Activated CD4-positive, alpha-beta T cell treated with anti-CD3 and anti-CD28 coated beads, Interleukin-2, amount 10 ng/mL, durations not matched to agents 24 days and 14 days (primary cell): ENCODE measurements around the gene IDH1. TPM values are rescaled to one million over a fixed set of nuclear protein-coding genes. Genes with fewer than 3 reads are reported as not detected.

ENCODE experiments used
- DNase-seq: peaks from one replicate; pipeline ENCODE4 v3.0.0; 2022
- H3K27ac Mint-ChIP-seq: one replicate; pipeline ENCODE4 v1.8.0; 2022; ENCODE audit warnings: mild to moderate bottlenecking, mixed read lengths
- H3K27me3 Mint-ChIP-seq: one replicate; pipeline ENCODE4 v1.8.0; 2022; ENCODE audit warnings: mixed read lengths
- H3K36me3 Mint-ChIP-seq: one replicate; pipeline ENCODE4 v1.8.0; 2022; ENCODE audit warnings: low read depth, mild to moderate bottlenecking, mixed read lengths
- H3K4me1 Mint-ChIP-seq: one replicate; pipeline ENCODE4 v1.8.0; 2021; ENCODE audit warnings: mixed read lengths
- H3K4me3 Mint-ChIP-seq: one replicate; pipeline ENCODE4 v1.8.0; 2022; ENCODE audit warnings: mild to moderate bottlenecking, moderate library complexity, mixed read lengths
- H3K9me3 Mint-ChIP-seq: one replicate; pipeline ENCODE4 v1.8.0; 2021; ENCODE audit warnings: mixed read lengths
- intact Hi-C: fragments of 100-400 bp; cut with micrococcal nuclease; formaldehyde crosslinking; loops from one replicate; pipeline ENCODE4 v1.15.1; 2023
- total RNA-seq: library from RNA; stranded (reverse); gene quantifications from 2 replicates; pipeline ENCODE4 v1.2.3, GENCODE V29; 2022

IDH1 gene
- total RNA-seq: 25.4 and 26.0 TPM in 2 replicates

- peak; percentile 98 for DNase-seq
- Mint-ChIP-seq H3K4me1 (peaks cover 20% of the 10 kb centered on the region), H3K27me3 (peaks cover 5% of the 10 kb centered on the region), H3K27ac (peak within 1 kb of the TSS; percentile 81), H3K4me3 (peak within 1 kb of the TSS; percentile 97), H3K9me3 (no peaks in the 10 kb centered on the region), H3K36me3 (peaks cover 17% of the 10 kb centered on the region)
- intact Hi-C loops: loop anchor here (1.0 to 5.0 kb wide), 5 partner anchors 11 to 723 kb away; partner anchors contain the start of genes METTL21A and PIKFYVE
Measured at GRCh38 chr2:208254871-208255556, at the start of gene IDH1. TSS of gene IDH1 (minus strand) at chr2:208255071. CDS start at chr2:208251551, 3,520 bp downstream.

- Mint-ChIP-seq H3K27ac (no peak overlapping the region), H3K36me3 (peaks cover 51% of the 10 kb centered on the region), H3K27me3 (no peaks in the 10 kb centered on the region), H3K9me3 (no peaks in the 10 kb centered on the region), H3K4me1 (peaks cover 2% of the 10 kb centered on the region), H3K4me3 (no peak overlapping the region)
- intact Hi-C loops: no loop called here
- DNase-seq: no peak
Measured at GRCh38 chr2:208304157-208304556, 49.3 kb upstream of the IDH1 start.

DNA sequence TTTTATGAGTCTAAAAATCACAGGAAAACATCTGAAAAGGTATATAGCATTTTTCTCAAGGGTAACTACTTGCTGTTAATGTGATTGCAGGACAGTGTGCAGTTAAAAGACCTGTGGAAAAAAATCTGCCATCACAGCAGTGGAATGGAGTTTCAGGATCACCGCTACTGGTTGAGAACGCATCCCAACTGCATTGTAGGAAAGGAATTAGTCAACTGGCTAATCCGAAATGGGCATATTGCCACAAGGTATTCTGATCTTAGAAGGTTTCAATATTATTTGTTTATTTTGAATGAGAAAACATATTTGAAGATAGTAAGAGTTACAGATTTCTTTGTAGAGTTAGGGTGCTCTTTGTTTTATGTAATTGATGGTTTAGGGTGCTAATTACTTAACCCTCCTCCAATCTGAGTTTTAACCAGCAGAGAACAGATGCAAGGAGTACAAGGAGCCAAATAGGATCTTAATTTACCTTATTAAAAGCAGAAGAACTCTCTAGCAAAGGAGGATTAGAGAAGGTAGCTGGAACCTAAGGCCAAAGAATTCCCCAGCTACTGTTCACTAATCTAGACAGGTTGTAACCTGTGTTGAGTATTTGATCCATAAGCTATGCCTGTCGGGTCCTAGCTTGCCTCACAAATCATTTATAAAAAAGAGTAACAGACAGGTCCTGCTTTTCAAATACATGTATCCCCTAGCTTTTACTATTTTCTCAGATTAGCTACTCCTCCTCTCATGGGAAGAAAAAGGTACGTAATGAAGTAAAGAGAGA lies 46.2 kb upstream of the IDH1 start:
- intact Hi-C loops: no loop called here
- Mint-ChIP-seq H3K27ac (no peak overlapping the region), H3K4me3 (no peak overlapping the region), H3K27me3 (no peaks in the 10 kb centered on the region), H3K36me3 (peaks cover 51% of the 10 kb centered on the region), H3K9me3 (no peaks in the 10 kb centered on the region), H3K4me1 (peaks cover 6% of the 10 kb centered on the region)
- no peak for DNase-seq

GRCh38 chr2:208297961-208298360 lies 43.1 kb upstream of the IDH1 start:
- peaks cover 56% of the 10 kb centered on the region for H3K36me3 Mint-ChIP-seq
- DNase-seq: no peak
- no peak overlapping the region for H3K4me3 Mint-ChIP-seq
- no peak overlapping the region for H3K27ac Mint-ChIP-seq
- H3K9me3 Mint-ChIP-seq: no peaks in the 10 kb centered on the region
- peaks cover 24% of the 10 kb centered on the region for H3K4me1 Mint-ChIP-seq
- intact Hi-C loops: no loop called here
- no peaks in the 10 kb centered on the region for H3K27me3 Mint-ChIP-seq

GRCh38 chr2:208296610-208297009 lies 41.7 kb upstream of the IDH1 start:
- no peak for DNase-seq
- Mint-ChIP-seq H3K4me1 (peaks cover 29% of the 10 kb centered on the region), H3K27me3 (no peaks in the 10 kb centered on the region), H3K27ac (no peak overlapping the region), H3K9me3 (no peaks in the 10 kb centered on the region), H3K36me3 (peaks cover 65% of the 10 kb centered on the region), H3K4me3 (no peak overlapping the region)
- intact Hi-C loops: no loop called here

- peaks cover 69% of the 10 kb centered on the region for H3K36me3 Mint-ChIP-seq
- H3K4me3 Mint-ChIP-seq: no peak overlapping the region
- intact Hi-C loops: no loop called here
- H3K27me3 Mint-ChIP-seq: no peaks in the 10 kb centered on the region
- H3K9me3 Mint-ChIP-seq: peaks cover 3% of the 10 kb centered on the region
- DNase-seq: no peak
- peaks cover 29% of the 10 kb centered on the region for H3K4me1 Mint-ChIP-seq
- no peak overlapping the region for H3K27ac Mint-ChIP-seq
Measured at GRCh38 chr2:208295834-208296233, 41.0 kb upstream of the IDH1 start.

GRCh38 chr2:208294482-208295024 lies 39.7 kb upstream of the IDH1 start:
- DNase-seq: no peak
- intact Hi-C loops: no loop called here
- Mint-ChIP-seq H3K4me1 (peaks cover 28% of the 10 kb centered on the region), H3K36me3 (peaks cover 68% of the 10 kb centered on the region), H3K27ac (peak overlapping the region; percentile 22), H3K4me3 (no peak overlapping the region), H3K27me3 (no peaks in the 10 kb centered on the region), H3K9me3 (peaks cover 12% of the 10 kb centered on the region)

DNA sequence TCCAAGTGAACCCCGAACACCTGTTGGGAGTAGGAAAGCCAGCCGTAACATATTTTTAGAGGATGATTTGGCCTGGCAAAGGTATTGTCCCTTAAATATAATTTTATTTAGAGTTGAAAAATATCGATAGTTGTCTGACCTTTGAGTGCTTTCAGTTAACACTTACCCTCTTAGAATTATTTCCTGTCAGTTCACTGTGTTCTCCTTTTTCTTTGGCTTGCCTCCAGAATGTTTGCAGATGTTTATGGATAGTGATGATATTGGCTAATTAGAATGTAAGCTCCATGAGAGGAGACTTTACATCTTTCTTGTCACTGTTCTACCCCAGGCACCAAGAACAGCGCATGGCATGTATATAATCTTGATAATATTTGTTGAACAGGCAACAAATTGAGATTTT lies 31.0 kb upstream of the IDH1 start:
- no peak for DNase-seq
- intact Hi-C loops: no loop called here
- no peak overlapping the region for H3K4me3 Mint-ChIP-seq
- peaks cover 15% of the 10 kb centered on the region for H3K9me3 Mint-ChIP-seq
- no peak overlapping the region for H3K27ac Mint-ChIP-seq
- H3K36me3 Mint-ChIP-seq: peaks cover 58% of the 10 kb centered on the region
- peaks cover 7% of the 10 kb centered on the region for H3K4me1 Mint-ChIP-seq
- H3K27me3 Mint-ChIP-seq: no peaks in the 10 kb centered on the region

GRCh38 chr2:208280933-208281332 lies 26.1 kb upstream of the IDH1 start:
- no peak for DNase-seq
- H3K9me3 Mint-ChIP-seq: no peaks in the 10 kb centered on the region
- intact Hi-C loops: no loop called here
- H3K4me1 Mint-ChIP-seq: peaks cover 16% of the 10 kb centered on the region
- peak overlapping the region; percentile 10 for H3K27ac Mint-ChIP-seq
- H3K36me3 Mint-ChIP-seq: peaks cover 69% of the 10 kb centered on the region
- H3K4me3 Mint-ChIP-seq: no peak overlapping the region
- no peaks in the 10 kb centered on the region for H3K27me3 Mint-ChIP-seq

- Mint-ChIP-seq H3K4me3 (no peak overlapping the region), H3K9me3 (no peaks in the 10 kb centered on the region), H3K36me3 (peaks cover 70% of the 10 kb centered on the region), H3K27me3 (no peaks in the 10 kb centered on the region), H3K27ac (no peak overlapping the region), H3K4me1 (peaks cover 17% of the 10 kb centered on the region)
- intact Hi-C loops: no loop called here
- no peak for DNase-seq
Measured at GRCh38 chr2:208280234-208280633, 25.4 kb upstream of the IDH1 start.

GRCh38 chr2:208279236-208279635 lies 24.4 kb upstream of the IDH1 start:
- Mint-ChIP-seq H3K36me3 (peaks cover 77% of the 10 kb centered on the region), H3K9me3 (no peaks in the 10 kb centered on the region), H3K27me3 (no peaks in the 10 kb centered on the region), H3K27ac (no peak overlapping the region), H3K4me3 (no peak overlapping the region), H3K4me1 (peaks cover 20% of the 10 kb centered on the region)
- intact Hi-C loops: no loop called here
- DNase-seq: no peak

- H3K9me3 Mint-ChIP-seq: no peaks in the 10 kb centered on the region
- H3K4me1 Mint-ChIP-seq: peaks cover 24% of the 10 kb centered on the region
- no peaks in the 10 kb centered on the region for H3K27me3 Mint-ChIP-seq
- H3K27ac Mint-ChIP-seq: no peak overlapping the region
- peaks cover 81% of the 10 kb centered on the region for H3K36me3 Mint-ChIP-seq
- intact Hi-C loops: no loop called here
- H3K4me3 Mint-ChIP-seq: no peak overlapping the region
- DNase-seq: no peak
Measured at GRCh38 chr2:208278549-208278948, 23.7 kb upstream of the IDH1 start.

- peaks cover 67% of the 10 kb centered on the region for H3K36me3 Mint-ChIP-seq
- DNase-seq: no peak
- intact Hi-C loops: no loop called here
- H3K9me3 Mint-ChIP-seq: no peaks in the 10 kb centered on the region
- peaks cover 18% of the 10 kb centered on the region for H3K4me1 Mint-ChIP-seq
- no peak overlapping the region for H3K4me3 Mint-ChIP-seq
- H3K27me3 Mint-ChIP-seq: no peaks in the 10 kb centered on the region
- H3K27ac Mint-ChIP-seq: no peak overlapping the region
Measured at GRCh38 chr2:208274748-208275147, 19.9 kb upstream of the IDH1 start.

GRCh38 chr2:208269091-208269490 lies 14.2 kb upstream of the IDH1 start:
- Mint-ChIP-seq H3K36me3 (peaks cover 31% of the 10 kb centered on the region), H3K4me1 (peaks cover 38% of the 10 kb centered on the region), H3K9me3 (no peaks in the 10 kb centered on the region), H3K4me3 (no peak overlapping the region), H3K27me3 (no peaks in the 10 kb centered on the region), H3K27ac (no peak overlapping the region)
- no peak for DNase-seq
- intact Hi-C loops: loop anchor here (5.0 kb wide), 2 partner anchors 242 to 1102 kb away; partner anchors contain the start of genes KLF7 and PLEKHM3
